ENCODE results near the gene HTRA1.

The HTRA1 gene

GRCh38 chr10:122560279-122560804 lies 99.0 kb downstream of the HTRA1 start, which contains the start of gene DMBT1:
TSS of gene DMBT1 (plus strand) at chr10:122560754. CDS start at chr10:122560771, 17 bp downstream.
- H3K27me3 Mint-ChIP-seq: peaks cover 15% of the 10 kb centered on the region
- no peak for DNase-seq (ENCODE audit: low spot score in 2 of 2)
- H3K36me3 Mint-ChIP-seq (ENCODE audit: insufficient read depth): no peaks in the 10 kb centered on the region
- no peak for ATAC-seq (replicated peaks; ENCODE audit: extremely low read depth, poor library complexity, severe bottlenecking)
- H3K4me3 Mint-ChIP-seq: no peak within 1 kb of the TSS
- no peaks in the 10 kb centered on the region for H3K9me3 Mint-ChIP-seq
- H3K27ac Mint-ChIP-seq (ENCODE audit: low read depth): no peak within 1 kb of the TSS
- H3K4me1 Mint-ChIP-seq: peaks cover 28% of the 10 kb centered on the region

- Mint-ChIP-seq H3K36me3 (ENCODE audit: insufficient read depth) (no peaks in the 10 kb centered on the region), H3K4me3 (no peak overlapping the region), H3K27me3 (peaks cover 6% of the 10 kb centered on the region), H3K4me1 (peaks cover 28% of the 10 kb centered on the region), H3K27ac (ENCODE audit: low read depth) (no peak overlapping the region), H3K9me3 (no peaks in the 10 kb centered on the region)
- DNase-seq (ENCODE audit: low spot score in 2 of 2): no peak
- no peak for ATAC-seq (replicated peaks; ENCODE audit: extremely low read depth, poor library complexity, severe bottlenecking)
Observed at GRCh38 chr10:122561212-122561611, 99.9 kb downstream of the HTRA1 start.

- H3K36me3 Mint-ChIP-seq (ENCODE audit: insufficient read depth): no peaks in the 10 kb centered on the region
Observed at GRCh38 chr10:122561792-122562191, 100.4 kb downstream of the HTRA1 start.

More at GRCh38 chr10:122561792-122562191, 100.4 kb downstream of the HTRA1 start:
- peak overlapping the region; percentile 16 for H3K27ac Mint-ChIP-seq (ENCODE audit: low read depth)
- no peak for DNase-seq (ENCODE audit: low spot score in 2 of 2)
- H3K4me3 Mint-ChIP-seq: no peak overlapping the region
- no peaks in the 10 kb centered on the region for H3K9me3 Mint-ChIP-seq
- peaks cover 28% of the 10 kb centered on the region for H3K4me1 Mint-ChIP-seq
- peaks cover under 1% of the 10 kb centered on the region for H3K27me3 Mint-ChIP-seq
- ATAC-seq (replicated peaks; ENCODE audit: extremely low read depth, poor library complexity, severe bottlenecking): no peak
